CD4-positive, alpha-beta T cell (primary cell): ENCODE measurements around the gene ARHGAP6. TPM values are rescaled to one million over a fixed set of nuclear protein-coding genes. Genes with fewer than 3 reads are reported as not detected.

Source experiments
- ATAC-seq: fragments of 200-7000 bp; cut with Tn5 transposase; one replicate; pipeline ENCODE4 v1.10.0; 2022; ENCODE audit warnings: mild to moderate bottlenecking; ENCODE audit not compliant: poor library complexity
- CTCF ChIA-PET: fragments of 350-600 bp; sonication (Branson Sonifier 250); formaldehyde crosslinking; loops from one replicate; lab custom pipeline; 2021; ENCODE audit warnings: antibody characterized with exemption, inconsistent platforms; lab: Charles Lee
- POLR2A ChIA-PET: fragments of 350-600 bp; sonication (Branson Sonifier 250); formaldehyde crosslinking; loops from one replicate; lab custom pipeline; 2021; ENCODE audit warnings: antibody characterized with exemption, inconsistent platforms; lab: Charles Lee
- DNase-seq, 14 experiments: peaks; one replicate each; pipeline ENCODE4 v3.0.0-alpha.2; 2013 to 2020; ENCODE audit warnings: mixed read lengths in 2 of 14
- H3K27ac ChIP-seq, 2 donors: one replicate each; pipeline versions ENCODE4 v1.5.1 to v1.7.0; 2013; ENCODE audit warnings: low read length in 2 of 2, low read depth in 1 of 2, mild to moderate bottlenecking in 1 of 2
- H3K27me3 ChIP-seq, 2 experiments: 1 replicate in 1 of 2; 2 replicates in 1 of 2; pipeline versions ENCODE4 v1.6.1 to v1.7.0; 2013; ENCODE audit warnings: low read length in 2 of 2, control low read depth in 1 of 2, mild to moderate bottlenecking in 1 of 2, moderate library complexity in 1 of 2; ENCODE audit not compliant: insufficient read depth in 2 of 2, control insufficient read depth in 1 of 2
- H3K36me3 ChIP-seq: one replicate; pipeline ENCODE4 v1.6.1; 2013; ENCODE audit warnings: low read length, control low read depth; ENCODE audit not compliant: insufficient read depth
- H3K4me1 ChIP-seq: one replicate; pipeline ENCODE4 v1.6.1; 2013; ENCODE audit warnings: low read length, control low read depth; ENCODE audit not compliant: insufficient read depth
- H3K4me3 ChIP-seq: one replicate; pipeline ENCODE4 v1.5.1; 2013; ENCODE audit warnings: mild to moderate bottlenecking, low read length, moderate library complexity
- H3K9me3 ChIP-seq, 2 experiments: 1 replicate in 1 of 2; 2 replicates in 1 of 2; pipeline versions ENCODE4 v1.6.1 to v1.7.0; 2013; ENCODE audit warnings: low read length in 2 of 2, mild to moderate bottlenecking in 2 of 2, control low read depth in 1 of 2, moderate library complexity in 1 of 2; ENCODE audit not compliant: control insufficient read depth in 1 of 2, insufficient read depth in 1 of 2
- H3K27ac Mint-ChIP-seq: one replicate; pipeline ENCODE4 v1.8.0; 2020; ENCODE audit warnings: mixed read lengths
- H3K27me3 Mint-ChIP-seq: one replicate; pipeline ENCODE4 v1.8.0; 2021; ENCODE audit warnings: mixed read lengths
- H3K36me3 Mint-ChIP-seq: one replicate; pipeline ENCODE4 v1.8.0; 2021; ENCODE audit warnings: low read depth, mixed read lengths
- H3K4me1 Mint-ChIP-seq: one replicate; pipeline ENCODE4 v1.8.0; 2021; ENCODE audit warnings: low read depth, mixed read lengths
- H3K4me3 Mint-ChIP-seq: one replicate; pipeline ENCODE4 v1.8.0; 2020; ENCODE audit warnings: mild to moderate bottlenecking, mixed read lengths
- H3K9me3 Mint-ChIP-seq: one replicate; pipeline ENCODE4 v1.8.0; 2020; ENCODE audit warnings: mixed read lengths
- CTCF ChIP-seq: fragments of 200-600 bp; IDR thresholded peaks from one replicate; pipeline ENCODE4 v1.8.0; 2022; ENCODE audit warnings: antibody characterized with exemption, mild to moderate bottlenecking
- intact Hi-C, 2 experiments: fragments of 100-400 bp; cut with DNase I in 1 of 2; cut with micrococcal nuclease in 1 of 2; formaldehyde crosslinking; loops; one replicate each; pipeline versions ENCODE4 v1.15.1 to v1.9.0; 2023 to 2025; cut with DNase I, micrococcal nuclease
- total RNA-seq, 174 experiments: library from RNA in 2 of 174; stranded (reverse) in 2 of 174; gene quantifications; one replicate each; pipeline ENCODE4 v1.2.3 and lab custom pipeline; 2021 to 2026

The ARHGAP6 gene
- total RNA-seq, 2 experiments from 2014 or later = not detected

GRCh38 chrX:11137543-11138139 is 528.1 kb downstream of the ARHGAP6 start:
- H3K36me3 ChIP-seq = no peaks in the 10 kb centered on the region
- intact Hi-C loops = loop anchor here (1.0 kb wide), 1 partner anchor 948 kb away; no protein-coding TSS in a partner anchor
- H3K9me3 Mint-ChIP-seq = no peaks in the 10 kb centered on the region
- H3K27me3 ChIP-seq = peaks cover 0 to 2% of the 10 kb centered on the region in 2 experiments
- ChIA-PET POLR2A (no interaction called here), CTCF (interaction anchor here (1.3 to 1.4 kb wide), 2 partner anchors 10 to 947 kb away, joined by 5 read pairs; no protein-coding TSS in a partner anchor)
- no peak overlapping the region for H3K4me3 ChIP-seq
- no peak overlapping the region for H3K27ac ChIP-seq
- peak; percentile 65 for TF ChIP-seq CTCF
- DNase-seq = peak in 3 of 14 experiments; percentile 22 to 65 (median 64)
- H3K4me1 ChIP-seq = no peaks in the 10 kb centered on the region
- H3K27ac Mint-ChIP-seq = no peak overlapping the region
- no peaks in the 10 kb centered on the region for H3K36me3 Mint-ChIP-seq
- no peak for ATAC-seq
- no peaks in the 10 kb centered on the region for H3K4me1 Mint-ChIP-seq
- no peak overlapping the region for H3K4me3 Mint-ChIP-seq
- H3K9me3 ChIP-seq = no peaks in the 10 kb centered on the region
- peaks cover 15% of the 10 kb centered on the region for H3K27me3 Mint-ChIP-seq

- no peak overlapping the region for H3K4me3 Mint-ChIP-seq
Observed at GRCh38 chrX:11135564-11136185, 530.0 kb downstream of the ARHGAP6 start.

GRCh38 chrX:11131146-11131545 is 534.6 kb downstream of the ARHGAP6 start:
- intact Hi-C loops = no loop called here
- no peaks in the 10 kb centered on the region for H3K36me3 ChIP-seq
- ATAC-seq = no peak
- no peak overlapping the region for H3K27ac ChIP-seq
- CTCF ChIA-PET = no interaction called here
- no peaks in the 10 kb centered on the region for H3K27me3 Mint-ChIP-seq
- no peak for DNase-seq
- no peaks in the 10 kb centered on the region for H3K36me3 Mint-ChIP-seq
- no peaks in the 10 kb centered on the region for H3K9me3 Mint-ChIP-seq
- no peak overlapping the region for H3K4me3 ChIP-seq
- no peaks in the 10 kb centered on the region for H3K4me1 ChIP-seq
- no peaks in the 10 kb centered on the region for H3K9me3 ChIP-seq
- H3K4me1 Mint-ChIP-seq = no peaks in the 10 kb centered on the region
- no peaks in the 10 kb centered on the region for H3K27me3 ChIP-seq
- no peak overlapping the region for H3K4me3 Mint-ChIP-seq
- H3K27ac Mint-ChIP-seq = no peak overlapping the region
- POLR2A ChIA-PET = no interaction called here
- no peak for TF ChIP-seq CTCF

More at GRCh38 chrX:11135564-11136185, 530.0 kb downstream of the ARHGAP6 start:
- ChIA-PET CTCF (no interaction called here), POLR2A (no interaction called here)
- H3K27me3 ChIP-seq = peaks cover 0 to 2% of the 10 kb centered on the region in 2 experiments
- H3K36me3 Mint-ChIP-seq = no peaks in the 10 kb centered on the region
- TF ChIP-seq CTCF = no peak
- H3K27ac Mint-ChIP-seq = no peak overlapping the region
- intact Hi-C loops = no loop called here
- H3K4me3 ChIP-seq = no peak overlapping the region
- H3K9me3 Mint-ChIP-seq = no peaks in the 10 kb centered on the region
- H3K36me3 ChIP-seq = no peaks in the 10 kb centered on the region
- H3K9me3 ChIP-seq = no peaks in the 10 kb centered on the region
- H3K4me1 ChIP-seq = no peaks in the 10 kb centered on the region
- H3K27me3 Mint-ChIP-seq = peaks cover 15% of the 10 kb centered on the region
- H3K4me1 Mint-ChIP-seq = no peaks in the 10 kb centered on the region
- H3K27ac ChIP-seq = no peak overlapping the region
- DNase-seq (no peak), ATAC-seq (no peak)
